ENCODE results near the gene TBC1D1. TPM values are rescaled to one million over a fixed set of nuclear protein-coding genes. Genes with fewer than 3 reads are reported as not detected.
A peak's percentile ranks its signal among the peaks of the same experiment; 100 is the strongest.

Gene TBC1D1
- total RNA-seq, 1 donor from 2014 or later, result 54.5 TPM

DNA sequence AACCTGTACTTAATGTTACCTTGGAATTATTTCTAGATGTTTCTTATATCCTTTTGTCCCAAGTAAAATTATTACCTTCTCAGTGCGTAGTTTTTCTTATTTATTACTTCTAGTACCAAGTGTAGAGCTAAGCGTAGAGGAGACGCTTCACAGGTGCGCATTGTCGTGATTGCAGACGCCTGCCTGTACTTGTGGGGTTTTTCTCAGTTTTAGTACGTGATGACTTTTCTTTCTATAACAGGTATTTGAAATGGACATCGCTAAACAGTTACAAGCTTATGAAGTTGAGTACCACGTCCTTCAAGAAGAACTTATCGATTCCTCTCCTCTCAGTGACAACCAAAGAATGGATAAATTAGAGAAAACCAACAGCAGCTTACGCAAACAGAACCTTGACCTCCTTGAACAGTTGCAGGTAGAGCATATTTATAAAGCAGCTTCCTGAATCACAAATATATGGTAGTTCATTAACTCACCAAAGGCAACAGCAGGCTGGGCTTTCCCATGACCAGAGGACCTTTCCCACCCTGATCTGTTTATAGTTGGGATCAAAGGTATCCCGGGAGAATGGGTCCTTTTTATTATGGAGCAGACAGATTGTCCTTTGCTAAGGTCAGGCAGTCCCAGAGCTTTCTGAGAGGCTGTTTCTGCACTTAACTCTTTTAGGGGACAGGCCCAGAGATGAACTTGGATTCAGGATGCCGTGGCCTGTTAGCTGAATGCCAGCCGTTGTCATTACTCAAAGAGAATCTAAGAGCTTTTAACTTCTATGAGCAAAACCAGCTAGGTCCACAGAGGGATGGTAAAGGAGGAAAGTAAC, 242.2 kb downstream of the TBC1D1 start:
- Histone ChIP-seq H3K9me3 (ENCODE audit: insufficient read depth, low read depth, low read length) (no peaks in the 10 kb centered on the region), H3K27me3 (ENCODE audit: insufficient read depth, low read length) (no peaks in the 10 kb centered on the region), H3K4me2 (ENCODE audit: low read length) (peak overlapping the region; percentile 59), H4K20me1 (ENCODE audit: insufficient read depth, low read length) (no peaks in the 10 kb centered on the region), H3K79me2 (ENCODE audit: insufficient read depth, low read length) (no peaks in the 10 kb centered on the region), H3K4me1 (ENCODE audit: insufficient read depth, low read length) (peaks cover 24% of the 10 kb centered on the region), H3K36me3 (ENCODE audit: insufficient read depth, low read length) (peaks cover 18% of the 10 kb centered on the region), H3K9ac (ENCODE audit: low read length) (peak overlapping the region; percentile 12), H3K27ac (ENCODE audit: low read depth, low read length) (peak overlapping the region; percentile 48), H3K4me3 (ENCODE audit: insufficient read depth, low read depth, low read length) (no peak overlapping the region), H2AFZ (ENCODE audit: low read depth, low read length) (no peak overlapping the region)
- FAIRE-seq (no peak), DNase-seq (ENCODE audit: low read depth) (no peak)
- no peak for TF ChIP-seq EZH2 (IDR thresholded peaks at IDR 0.05; ENCODE audit: insufficient read depth, low read length)
- TF ChIP-seq, protein P1, sequence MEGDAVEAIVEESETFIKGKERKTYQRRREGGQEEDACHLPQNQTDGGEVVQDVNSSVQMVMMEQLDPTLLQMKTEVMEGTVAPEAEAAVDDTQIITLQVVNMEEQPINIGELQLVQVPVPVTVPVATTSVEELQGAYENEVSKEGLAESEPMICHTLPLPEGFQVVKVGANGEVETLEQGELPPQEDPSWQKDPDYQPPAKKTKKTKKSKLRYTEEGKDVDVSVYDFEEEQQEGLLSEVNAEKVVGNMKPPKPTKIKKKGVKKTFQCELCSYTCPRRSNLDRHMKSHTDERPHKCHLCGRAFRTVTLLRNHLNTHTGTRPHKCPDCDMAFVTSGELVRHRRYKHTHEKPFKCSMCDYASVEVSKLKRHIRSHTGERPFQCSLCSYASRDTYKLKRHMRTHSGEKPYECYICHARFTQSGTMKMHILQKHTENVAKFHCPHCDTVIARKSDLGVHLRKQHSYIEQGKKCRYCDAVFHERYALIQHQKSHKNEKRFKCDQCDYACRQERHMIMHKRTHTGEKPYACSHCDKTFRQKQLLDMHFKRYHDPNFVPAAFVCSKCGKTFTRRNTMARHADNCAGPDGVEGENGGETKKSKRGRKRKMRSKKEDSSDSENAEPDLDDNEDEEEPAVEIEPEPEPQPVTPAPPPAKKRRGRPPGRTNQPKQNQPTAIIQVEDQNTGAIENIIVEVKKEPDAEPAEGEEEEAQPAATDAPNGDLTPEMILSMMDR (IDR thresholded peaks at IDR 0.05; ENCODE audit: insufficient read depth, low read depth, low read length), result no peak
- Mint-ChIP-seq H3K27me3 (ENCODE audit: low read depth, unreplicated experiment) (no peaks in the 10 kb centered on the region), H3K27ac (ENCODE audit: unreplicated experiment) (no peak overlapping the region), H3K4me3 (ENCODE audit: unreplicated experiment) (no peak overlapping the region), H3K9me3 (ENCODE audit: unreplicated experiment) (no peaks in the 10 kb centered on the region), H3K36me3 (ENCODE audit: low read depth, unreplicated experiment) (peaks cover 17% of the 10 kb centered on the region), H3K4me1 (ENCODE audit: low read depth, unreplicated experiment) (peaks cover 33% of the 10 kb centered on the region)

DNA sequence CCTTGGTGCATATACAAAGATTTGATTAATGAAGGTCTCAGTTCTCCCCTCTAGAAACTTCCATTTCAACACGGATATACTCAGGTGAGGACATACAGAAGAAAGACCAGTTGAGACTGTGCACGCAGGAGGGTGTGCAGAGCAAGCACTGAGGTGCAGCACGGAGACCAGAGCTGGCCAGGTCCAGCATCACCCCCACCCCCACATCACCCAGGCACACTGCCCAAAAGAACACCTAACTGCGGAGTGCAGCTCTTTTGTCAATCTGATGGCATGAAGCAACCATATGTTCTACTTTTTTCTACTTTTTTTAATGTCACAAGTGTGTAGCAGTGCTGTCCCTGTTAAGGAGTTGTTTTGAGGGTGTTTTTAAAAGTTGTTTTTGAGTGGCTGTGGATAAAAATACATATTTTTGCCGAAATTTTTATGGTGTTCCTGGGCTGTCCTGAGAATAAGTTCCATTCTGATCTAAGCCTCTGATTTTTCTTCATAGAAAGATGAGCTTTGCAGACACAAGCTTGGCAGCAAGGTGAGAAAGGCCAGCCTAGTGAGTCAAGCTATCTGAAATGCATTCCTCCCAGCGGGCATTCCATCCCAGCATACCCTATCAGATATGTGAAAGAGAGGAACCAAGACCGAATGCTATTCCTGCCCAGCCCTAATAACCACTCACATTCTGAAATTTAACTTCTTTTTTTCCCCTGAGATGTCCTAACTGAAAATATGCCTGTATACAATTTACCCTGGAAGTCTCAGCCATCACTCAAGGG, 243.0 kb downstream of the TBC1D1 start:
- no peaks in the 10 kb centered on the region for H3K9me3 Mint-ChIP-seq (ENCODE audit: unreplicated experiment)
- Histone ChIP-seq H3K4me3 (ENCODE audit: insufficient read depth, low read depth, low read length) (no peak overlapping the region), H3K27ac (ENCODE audit: low read depth, low read length) (no peak overlapping the region), H3K27me3 (ENCODE audit: insufficient read depth, low read length) (no peaks in the 10 kb centered on the region), H3K4me1 (ENCODE audit: insufficient read depth, low read length) (peaks cover 24% of the 10 kb centered on the region), H4K20me1 (ENCODE audit: insufficient read depth, low read length) (no peaks in the 10 kb centered on the region), H3K36me3 (ENCODE audit: insufficient read depth, low read length) (peaks cover 21% of the 10 kb centered on the region), H3K9ac (ENCODE audit: low read length) (no peak overlapping the region), H3K79me2 (ENCODE audit: insufficient read depth, low read length) (no peaks in the 10 kb centered on the region), H3K9me3 (ENCODE audit: insufficient read depth, low read depth, low read length) (no peaks in the 10 kb centered on the region), H3K4me2 (ENCODE audit: low read length) (no peak overlapping the region), H2AFZ (ENCODE audit: low read depth, low read length) (no peak overlapping the region)
- DNase-seq (ENCODE audit: low read depth), result no peak
- no peak for FAIRE-seq
- H3K4me3 Mint-ChIP-seq (ENCODE audit: unreplicated experiment), result no peak overlapping the region
- H3K27ac Mint-ChIP-seq (ENCODE audit: unreplicated experiment), result no peak overlapping the region
- H3K36me3 Mint-ChIP-seq (ENCODE audit: low read depth, unreplicated experiment), result peaks cover 25% of the 10 kb centered on the region
- peaks cover 32% of the 10 kb centered on the region for H3K4me1 Mint-ChIP-seq (ENCODE audit: low read depth, unreplicated experiment)
- TF ChIP-seq EZH2 (IDR thresholded peaks at IDR 0.05; ENCODE audit: insufficient read depth, low read length), result no peak
- TF ChIP-seq, protein P1 (IDR thresholded peaks at IDR 0.05; ENCODE audit: insufficient read depth, low read depth, low read length), result no peak
- H3K27me3 Mint-ChIP-seq (ENCODE audit: low read depth, unreplicated experiment), result no peaks in the 10 kb centered on the region

Data from astrocyte (in vitro differentiated cells and primary cell).